Posterior vena cava (tissue), 2 donors: ENCODE results near the gene COMMD7. TPM values are rescaled to one million over a fixed set of nuclear protein-coding genes. Genes with fewer than 3 reads are reported as not detected.

Source experiments
- DNase-seq: peaks from one replicate; pipeline ENCODE4 v3.0.0-alpha.2; 2020; ENCODE audit warnings: low spot score
- intact Hi-C, 2 donors: fragments of 100-400 bp; cut with DNase I; formaldehyde crosslinking; loops; one replicate each; pipeline versions ENCODE4 v1.14.1 to v1.14.2; 2022 to 2023
- total RNA-seq, 2 donors: library from RNA; stranded (reverse); fragmentation: NEBNext Ultra II Directional; extraction: Animal tissue kit (Norgen Biotek cat#: 25700); gene quantifications; one replicate each; pipeline ENCODE4 v1.2.1, GENCODE V29; 2021
- donor health status: DM: yes; HTN: yes; CAD: no.
- donor health status: DM: yes; HTN: yes; CAD: no.

COMMD7 gene
- total RNA-seq, 2 donors from 2014 or later: 38.9 to 43.2 TPM

GRCh38 chr20:32687180-32687532 is 56.1 kb downstream of the COMMD7 start:
- intact Hi-C loops: loop anchor here in 1 of 2 donors (10.0 kb wide), 1 partner anchor 78 kb away; the partner anchor contains the start of gene DNMT3B
- DNase-seq: no peak

GRCh38 chr20:32686530-32687179 is 56.6 kb downstream of the COMMD7 start:
- no peak for DNase-seq
- intact Hi-C loops: loop anchor here in 1 of 2 donors (10.0 kb wide), 1 partner anchor 78 kb away; the partner anchor contains the start of gene DNMT3B

- DNase-seq: peak; percentile 89
- intact Hi-C loops: loop anchor here in 1 of 2 donors (10.0 kb wide), 1 partner anchor 79 kb away; the partner anchor contains the start of gene DNMT3B
Observed at GRCh38 chr20:32685541-32686529, 57.4 kb downstream of the COMMD7 start.

GRCh38 chr20:32682508-32682987 is 60.7 kb downstream of the COMMD7 start:
- intact Hi-C loops: loop anchor here (5.0 to 10.0 kb wide), 2 partner anchors 82 to 95 kb away; partner anchors contain the start of gene DNMT3B (in 1 of the 2)
- DNase-seq: no peak

GRCh38 chr20:32681175-32682084 is 61.8 kb downstream of the COMMD7 start:
- no peak for DNase-seq
- intact Hi-C loops: loop anchor here (5.0 to 10.0 kb wide), 2 partner anchors 83 to 96 kb away; partner anchors contain the start of gene DNMT3B (in 1 of the 2)

GRCh38 chr20:32680544-32681174 is 62.6 kb downstream of the COMMD7 start:
- intact Hi-C loops: loop anchor here (5.0 to 10.0 kb wide), 2 partner anchors 84 to 97 kb away; partner anchors contain the start of gene DNMT3B (in 1 of the 2)
- no peak for DNase-seq

- DNase-seq: no peak
- intact Hi-C loops: no loop called here
Observed at GRCh38 chr20:32678948-32679347, 64.3 kb downstream of the COMMD7 start.

- no peak for DNase-seq
- intact Hi-C loops: no loop called here
Observed at GRCh38 chr20:32675223-32675975, 67.9 kb downstream of the COMMD7 start.

- intact Hi-C loops: no loop called here
- DNase-seq: no peak
Observed at GRCh38 chr20:32674362-32674789, 68.9 kb downstream of the COMMD7 start.

GRCh38 chr20:32672982-32673851 is 70.0 kb downstream of the COMMD7 start:
- intact Hi-C loops: no loop called here
- no peak for DNase-seq

- intact Hi-C loops: no loop called here
- DNase-seq: no peak
Observed at GRCh38 chr20:32672394-32672981, 70.8 kb downstream of the COMMD7 start.

- intact Hi-C loops: no loop called here
- no peak for DNase-seq
Observed at GRCh38 chr20:32670773-32671455, 72.4 kb downstream of the COMMD7 start.

- intact Hi-C loops: no loop called here
Observed at GRCh38 chr20:32667027-32667426, 76.2 kb downstream of the COMMD7 start.

GRCh38 chr20:32664678-32665159 is 78.5 kb downstream of the COMMD7 start:
- DNase-seq: no peak
- intact Hi-C loops: loop anchor here in 1 of 2 donors (2.0 kb wide), 1 partner anchor 74 kb away; no protein-coding TSS in a partner anchor

More at GRCh38 chr20:32667027-32667426, 76.2 kb downstream of the COMMD7 start:
- DNase-seq: no peak

- intact Hi-C loops: loop anchor here in 1 of 2 donors (2.0 kb wide), 1 partner anchor 75 kb away; no protein-coding TSS in a partner anchor
- DNase-seq: no peak
Observed at GRCh38 chr20:32664012-32664677, 79.1 kb downstream of the COMMD7 start.
